Measurements from ENCODE around the gene CRACR2A.

The CRACR2A gene

DNA sequence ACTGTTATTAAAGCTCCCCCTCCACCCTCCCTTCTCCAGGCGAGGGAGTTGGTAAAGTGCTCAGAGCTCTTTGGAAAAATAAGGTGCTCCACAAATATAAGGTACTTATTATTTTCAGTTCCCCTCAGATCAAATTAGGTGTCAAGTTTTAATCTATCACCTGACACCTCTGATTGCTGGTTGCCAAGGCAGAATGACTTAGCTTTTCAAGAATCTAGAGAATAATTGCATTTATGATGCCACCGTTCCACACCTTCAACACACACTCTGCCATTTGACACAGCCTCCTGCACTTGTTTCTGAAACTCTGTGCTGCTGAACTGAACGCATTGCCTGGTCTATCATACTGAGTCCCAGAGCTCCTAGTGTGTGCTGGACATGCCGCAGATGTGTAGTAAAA lies 128.6 kb downstream of the CRACR2A start:
- H2AFZ ChIP-seq (ENCODE audit: low read length) = no peak overlapping the region
- H3K79me2 ChIP-seq (ENCODE audit: insufficient read depth, low read length) = no peaks in the 10 kb centered on the region
- peaks cover 26% of the 10 kb centered on the region; the same call in 1 of the 2 replicates for H3K36me3 ChIP-seq (ENCODE audit: insufficient read depth, low read length)
- peaks cover 9% of the 10 kb centered on the region for H3K4me1 ChIP-seq (ENCODE audit: insufficient read depth, low read length, severe bottlenecking)
- no peaks in the 10 kb centered on the region for H4K20me1 ChIP-seq (ENCODE audit: insufficient read depth, low read length)
- H3F3A ChIP-seq (ENCODE audit: insufficient read depth, low read length) = no peaks in the 10 kb centered on the region
- TF ChIP-seq, protein P1, sequence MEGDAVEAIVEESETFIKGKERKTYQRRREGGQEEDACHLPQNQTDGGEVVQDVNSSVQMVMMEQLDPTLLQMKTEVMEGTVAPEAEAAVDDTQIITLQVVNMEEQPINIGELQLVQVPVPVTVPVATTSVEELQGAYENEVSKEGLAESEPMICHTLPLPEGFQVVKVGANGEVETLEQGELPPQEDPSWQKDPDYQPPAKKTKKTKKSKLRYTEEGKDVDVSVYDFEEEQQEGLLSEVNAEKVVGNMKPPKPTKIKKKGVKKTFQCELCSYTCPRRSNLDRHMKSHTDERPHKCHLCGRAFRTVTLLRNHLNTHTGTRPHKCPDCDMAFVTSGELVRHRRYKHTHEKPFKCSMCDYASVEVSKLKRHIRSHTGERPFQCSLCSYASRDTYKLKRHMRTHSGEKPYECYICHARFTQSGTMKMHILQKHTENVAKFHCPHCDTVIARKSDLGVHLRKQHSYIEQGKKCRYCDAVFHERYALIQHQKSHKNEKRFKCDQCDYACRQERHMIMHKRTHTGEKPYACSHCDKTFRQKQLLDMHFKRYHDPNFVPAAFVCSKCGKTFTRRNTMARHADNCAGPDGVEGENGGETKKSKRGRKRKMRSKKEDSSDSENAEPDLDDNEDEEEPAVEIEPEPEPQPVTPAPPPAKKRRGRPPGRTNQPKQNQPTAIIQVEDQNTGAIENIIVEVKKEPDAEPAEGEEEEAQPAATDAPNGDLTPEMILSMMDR (IDR thresholded peaks at IDR 0.05; ENCODE audit: low read length) = no peak
- no peak for TF ChIP-seq EZH2 (IDR thresholded peaks at IDR 0.05; ENCODE audit: borderline replicate concordance, low read length)
- H3K9me3 ChIP-seq (ENCODE audit: low read length) = no peaks in the 10 kb centered on the region
- H3K4me2 ChIP-seq (ENCODE audit: low read length) = no peak overlapping the region
- no peak overlapping the region for H3K4me3 ChIP-seq (ENCODE audit: low read depth, low read length, poor library complexity, severe bottlenecking)
- no peak overlapping the region for H3K27ac ChIP-seq (ENCODE audit: low read depth, low read length, poor library complexity, severe bottlenecking)
- H3K9me2 ChIP-seq (ENCODE audit: low read depth, low read length) = no peaks in the 10 kb centered on the region
- no peak overlapping the region for H3K9ac ChIP-seq (ENCODE audit: low read length)
- no peaks in the 10 kb centered on the region for H3K27me3 ChIP-seq (ENCODE audit: insufficient read depth, low read length)

DNA sequence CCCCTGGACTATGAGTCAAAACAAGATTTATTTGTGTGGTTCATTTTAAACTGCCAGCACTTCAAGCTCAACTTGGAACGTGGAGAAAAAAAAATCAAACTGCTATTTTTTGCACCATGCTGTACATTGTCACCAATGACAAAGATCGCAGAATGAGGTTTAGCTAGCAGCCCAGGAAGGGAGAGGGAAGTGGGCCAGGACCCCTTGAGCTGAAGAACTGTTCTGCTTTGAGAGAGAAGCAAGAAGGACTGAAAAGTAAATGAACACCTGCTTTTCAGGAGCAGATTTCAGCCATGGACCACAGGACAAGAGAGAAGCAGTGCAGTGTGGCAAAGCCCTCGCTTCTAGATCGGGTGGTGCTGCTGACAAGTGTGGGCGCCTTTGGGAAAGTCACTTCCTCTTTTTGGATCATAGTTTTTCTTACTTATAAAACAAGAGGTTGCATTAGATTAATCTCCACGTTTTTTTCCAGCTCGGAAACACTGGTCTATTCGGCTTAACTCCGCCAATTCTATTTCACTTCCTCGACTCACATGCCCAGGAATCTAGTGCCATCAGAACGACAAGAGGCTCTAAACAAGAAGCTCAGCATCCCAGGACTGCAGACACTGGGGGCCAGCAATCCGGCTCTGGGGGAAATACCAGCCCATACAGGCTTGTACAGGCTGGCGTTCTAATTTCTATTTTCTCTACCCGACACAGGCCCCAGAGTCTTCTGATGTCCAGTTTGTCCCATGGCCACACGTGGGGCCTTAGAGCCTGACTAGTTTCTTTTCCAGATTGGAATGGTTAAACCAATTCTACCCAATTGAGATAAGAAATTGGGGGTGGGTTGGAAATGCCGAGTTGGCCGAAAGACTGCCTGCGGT lies 129.9 kb downstream of the CRACR2A start:
- no peak overlapping the region for H2AFZ ChIP-seq (ENCODE audit: low read length)
- no peak overlapping the region for H3K9ac ChIP-seq (ENCODE audit: low read length)
- no peaks in the 10 kb centered on the region for H3K27me3 ChIP-seq (ENCODE audit: insufficient read depth, low read length)
- no peaks in the 10 kb centered on the region for H3F3A ChIP-seq (ENCODE audit: insufficient read depth, low read length)
- no peaks in the 10 kb centered on the region for H3K9me3 ChIP-seq (ENCODE audit: low read length)
- no peaks in the 10 kb centered on the region for H3K79me2 ChIP-seq (ENCODE audit: insufficient read depth, low read length)
- no peaks in the 10 kb centered on the region for H4K20me1 ChIP-seq (ENCODE audit: insufficient read depth, low read length)
- H3K27ac ChIP-seq (ENCODE audit: low read depth, low read length, poor library complexity, severe bottlenecking) = no peak overlapping the region
- TF ChIP-seq EZH2 (IDR thresholded peaks at IDR 0.05; ENCODE audit: borderline replicate concordance, low read length) = no peak
- TF ChIP-seq, protein P1 (IDR thresholded peaks at IDR 0.05; ENCODE audit: low read length) = no peak
- H3K9me2 ChIP-seq (ENCODE audit: low read depth, low read length) = no peaks in the 10 kb centered on the region
- H3K4me1 ChIP-seq (ENCODE audit: insufficient read depth, low read length, severe bottlenecking) = peaks cover 9% of the 10 kb centered on the region
- H3K4me2 ChIP-seq (ENCODE audit: low read length) = no peak overlapping the region
- H3K36me3 ChIP-seq (ENCODE audit: insufficient read depth, low read length) = peaks cover 26% of the 10 kb centered on the region; the same call in 1 of the 2 replicates
- H3K4me3 ChIP-seq (ENCODE audit: low read depth, low read length, poor library complexity, severe bottlenecking) = no peak overlapping the region

DNA sequence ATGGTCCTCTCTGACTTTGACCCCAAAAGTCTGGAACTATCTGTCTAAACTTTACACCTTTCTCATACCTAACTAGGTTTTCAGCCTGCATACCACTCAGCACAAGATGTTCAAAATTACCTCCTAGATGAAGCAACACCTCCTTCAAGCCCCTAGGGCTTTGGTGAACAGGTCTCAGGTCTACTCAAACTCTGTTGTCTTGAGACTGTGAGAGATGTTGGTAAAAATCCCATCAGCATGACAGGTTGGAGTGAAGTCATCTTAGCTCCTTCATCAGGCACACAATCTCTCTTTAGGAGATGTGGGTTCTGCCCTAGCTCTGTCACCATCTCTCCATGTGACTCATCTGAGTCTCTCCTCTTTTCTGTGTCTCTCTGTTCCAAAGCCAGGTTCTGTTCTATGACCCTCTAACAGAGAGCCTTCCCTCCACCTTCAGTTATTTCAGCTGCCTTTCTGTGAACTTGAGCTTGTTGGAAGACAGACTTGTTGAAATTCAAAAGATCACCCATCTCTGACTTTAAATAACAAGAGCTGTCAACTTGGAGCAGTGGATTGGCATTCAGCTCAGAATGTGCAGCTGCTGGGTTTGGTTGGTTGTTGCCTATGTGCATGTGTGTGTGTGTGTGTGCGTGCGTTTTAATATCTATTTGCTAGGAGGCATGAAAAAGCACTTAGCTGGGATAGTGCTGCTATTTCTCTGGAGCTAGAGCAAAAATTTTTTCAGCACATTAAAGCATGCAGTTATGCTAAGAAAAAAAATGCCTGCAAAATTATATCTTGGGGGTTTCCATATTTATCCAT lies 130.7 kb downstream of the CRACR2A start:
- no peak overlapping the region for H3K9ac ChIP-seq (ENCODE audit: low read length)
- H3K36me3 ChIP-seq (ENCODE audit: insufficient read depth, low read length) = peaks cover 22% of the 10 kb centered on the region; the same call in 1 of the 2 replicates

More for the DNA sequence above, 130.7 kb downstream of the CRACR2A start:
- no peak overlapping the region for H3K4me3 ChIP-seq (ENCODE audit: low read depth, low read length, poor library complexity, severe bottlenecking)
- no peaks in the 10 kb centered on the region for H4K20me1 ChIP-seq (ENCODE audit: insufficient read depth, low read length)
- peaks cover 9% of the 10 kb centered on the region for H3K4me1 ChIP-seq (ENCODE audit: insufficient read depth, low read length, severe bottlenecking)
- H3K27me3 ChIP-seq (ENCODE audit: insufficient read depth, low read length) = no peaks in the 10 kb centered on the region
- no peaks in the 10 kb centered on the region for H3K9me2 ChIP-seq (ENCODE audit: low read depth, low read length)
- no peak overlapping the region for H3K4me2 ChIP-seq (ENCODE audit: low read length)
- no peak overlapping the region for H2AFZ ChIP-seq (ENCODE audit: low read length)
- no peaks in the 10 kb centered on the region for H3K9me3 ChIP-seq (ENCODE audit: low read length)
- no peaks in the 10 kb centered on the region for H3K79me2 ChIP-seq (ENCODE audit: insufficient read depth, low read length)
- no peaks in the 10 kb centered on the region for H3F3A ChIP-seq (ENCODE audit: insufficient read depth, low read length)
- no peak overlapping the region for H3K27ac ChIP-seq (ENCODE audit: low read depth, low read length, poor library complexity, severe bottlenecking)
- no peak for TF ChIP-seq EZH2 (IDR thresholded peaks at IDR 0.05; ENCODE audit: borderline replicate concordance, low read length)
- TF ChIP-seq, protein P1 (IDR thresholded peaks at IDR 0.05; ENCODE audit: low read length) = no peak

Measured in OCI-LY1 (cell line).